ENCODE data around the gene IL27RA. TPM values are rescaled to one million over a fixed set of nuclear protein-coding genes. Genes with fewer than 3 reads are reported as not detected.

Gene IL27RA
- total and polyA plus RNA-seq, 2 of the 4 experiments (the other 2 are of a cell fraction) = 2.9 to 5.1 TPM

DNA sequence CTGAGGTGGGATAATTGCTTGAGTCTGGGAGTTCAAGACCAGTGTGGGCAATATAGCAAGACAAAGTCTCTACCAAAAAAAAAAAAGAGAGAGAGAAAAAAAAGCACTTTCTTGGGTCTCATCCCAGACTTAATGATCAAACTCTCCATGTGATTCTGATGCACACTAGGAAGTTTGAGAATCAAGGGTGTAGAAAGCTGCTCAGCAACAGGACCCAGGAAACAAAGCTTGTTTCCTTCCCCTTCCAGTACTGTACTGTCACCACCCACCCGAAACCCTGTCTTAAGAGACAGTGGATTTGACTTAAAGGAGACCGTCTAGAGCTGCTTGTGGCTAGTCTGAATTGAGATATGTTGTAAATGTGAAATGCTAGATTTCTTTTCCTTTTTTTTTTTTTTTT, 46.8 kb downstream of the IL27RA start:
- no peak for ATAC-seq (ENCODE audit: low read depth)
- Histone ChIP-seq H4K20me1 (ENCODE audit: insufficient read depth, low read length) (no peaks in the 10 kb centered on the region), H3K4me3 (ENCODE audit: insufficient read depth, low read depth, low read length) (no peak overlapping the region), H3K9ac (ENCODE audit: low read depth, low read length) (no peak overlapping the region), H2BK20ac (ENCODE audit: low read depth, low read length) (no peak overlapping the region), H2AK9ac (replicated peaks; ENCODE audit: low read depth, low read length, poor library complexity) (no peak overlapping the region), H3K27ac (ENCODE audit: insufficient read depth, low read length) (no peak overlapping the region), H3K18ac (ENCODE audit: low read depth, low read length) (no peak overlapping the region), H3K4me2 (ENCODE audit: low read depth, low read length) (no peak overlapping the region), H3K4me1 (ENCODE audit: control insufficient read depth, insufficient read depth, low read length) (peaks cover 15% of the 10 kb centered on the region), H3K9me3 (ENCODE audit: control insufficient read depth, insufficient read depth, low read length) (no peaks in the 10 kb centered on the region), H3K27me3 (ENCODE audit: control insufficient read depth, insufficient read depth, low read length) (no peaks in the 10 kb centered on the region), H3K14ac (replicated peaks; ENCODE audit: low read depth, low read length) (no peak overlapping the region), H3K23ac (ENCODE audit: low read depth, low read length) (no peak overlapping the region), H3K9me1 (ENCODE audit: insufficient read depth, low read length) (peaks cover 10% of the 10 kb centered on the region; the same call in 1 of the 2 replicates), H2AFZ (replicated peaks; ENCODE audit: low read length, poor library complexity) (no peak overlapping the region), H2BK5ac (ENCODE audit: low read depth, low read length, poor library complexity, severe bottlenecking) (no peak overlapping the region), H2BK120ac (ENCODE audit: low read depth, low read length) (no peak overlapping the region), H4K5ac (ENCODE audit: low read depth, low read length) (no peak overlapping the region), H2AK5ac (ENCODE audit: low read depth, low read length) (no peak overlapping the region), H3K56ac (ENCODE audit: extremely low read depth, insufficient read depth, low read length) (no peak overlapping the region), H3K79me1 (ENCODE audit: low read depth in 1 of 2, low read length in 2 of 2) (peaks cover 12 to 37% of the 10 kb centered on the region in 2 experiments), H4K8ac (ENCODE audit: low read depth in 2 of 2, low read length in 2 of 2) (no peak overlapping the region), H3K4ac (ENCODE audit: low read depth, low read length) (no peak overlapping the region), H3K36me3 (ENCODE audit: control insufficient read depth, insufficient read depth, low read length) (no peaks in the 10 kb centered on the region), H4K91ac (ENCODE audit: insufficient read depth, low read depth, low read length) (no peak overlapping the region), H2BK15ac (ENCODE audit: low read depth, low read length) (no peak overlapping the region)
- peak; percentile 38 for DNase-seq
- TF ChIP-seq MXI1 (IDR thresholded peaks at IDR 0.05; ENCODE audit: borderline replicate concordance, low read depth, low read length) = no peak
- no peak for TF ChIP-seq RAD21 (IDR thresholded peaks at IDR 0.05; ENCODE audit: low read length)
- TF ChIP-seq, protein P1, sequence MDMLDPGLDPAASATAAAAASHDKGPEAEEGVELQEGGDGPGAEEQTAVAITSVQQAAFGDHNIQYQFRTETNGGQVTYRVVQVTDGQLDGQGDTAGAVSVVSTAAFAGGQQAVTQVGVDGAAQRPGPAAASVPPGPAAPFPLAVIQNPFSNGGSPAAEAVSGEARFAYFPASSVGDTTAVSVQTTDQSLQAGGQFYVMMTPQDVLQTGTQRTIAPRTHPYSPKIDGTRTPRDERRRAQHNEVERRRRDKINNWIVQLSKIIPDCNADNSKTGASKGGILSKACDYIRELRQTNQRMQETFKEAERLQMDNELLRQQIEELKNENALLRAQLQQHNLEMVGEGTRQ (IDR thresholded peaks at IDR 0.05; ENCODE audit: low read depth, low read length) = no peak
- no peak for TF ChIP-seq BHLHE40 (IDR thresholded peaks at IDR 0.05; ENCODE audit: low read depth, low read length)
- no peak for TF ChIP-seq CHD1 (IDR thresholded peaks at IDR 0.05; ENCODE audit: low read depth, low read length)
- dilution Hi-C loops (cut with HindIII; ENCODE audit: low sequenced_read_pairs, unreplicated experiment) (no loop called here), in situ Hi-C loops (cut with MboI; ENCODE audit: low sequenced_read_pairs) (loop anchor here (25.0 kb wide), 1 partner anchor 316 kb away; the partner anchor contains the start of genes C19orf53 and MRI1), intact Hi-C loops (cut with micrococcal nuclease) (no loop called here)
- BruUV-seq (replicated peaks) = no TSS peak
- POLR2A ChIA-PET (ENCODE audit: unreplicated experiment) = no interaction called here
- WGBS, 2 experiments (ENCODE audit: extremely low coverage in 2 of 2, insufficient read length in 1 of 2) = no CpG with 5 or more reads among the region's 2 CpGs
- CTCF ChIA-PET = interaction anchor here (0.7 to 0.8 kb wide), 2 partner anchors 139 to 1075 kb away, joined by 3 to 4 read pairs; no protein-coding TSS in a partner anchor

All from IMR-90 (cell line).